Activated T-cell treated with anti-CD3 and anti-CD28 coated beads, Interleukin-2, amount 50 U/mL, for 1 hour (primary cell): ENCODE results near the gene STAT4.
A peak's percentile ranks its signal among the peaks of the same experiment; 100 is the strongest.

Experiments
- DNase-seq: peaks from one replicate; pipeline ENCODE4 v3.0.0-alpha.2; 2020

STAT4 gene

GRCh38 chr2:191038741-191039140 lies 112.1 kb downstream of the STAT4 start:
- no peak for DNase-seq

GRCh38 chr2:191038241-191038725 lies 112.5 kb downstream of the STAT4 start:
- no peak for DNase-seq

- DNase-seq, result no peak
These were observed 113.4 kb downstream of the STAT4 start for GRCh38 chr2:191037351-191037750.

- DNase-seq, result no peak
These were observed 114.4 kb downstream of the STAT4 start for GRCh38 chr2:191036363-191036762.

- DNase-seq, result no peak
These were observed 118.0 kb downstream of the STAT4 start for GRCh38 chr2:191032588-191033429.

GRCh38 chr2:191031256-191031655 lies 119.5 kb downstream of the STAT4 start:
- DNase-seq, result no peak

- DNase-seq, result no peak
These were observed 120.2 kb downstream of the STAT4 start for GRCh38 chr2:191030521-191031154.

- DNase-seq, result no peak
These were observed 121.4 kb downstream of the STAT4 start for GRCh38 chr2:191029280-191029950.

- DNase-seq, result peak; percentile 37
These were observed 124.4 kb downstream of the STAT4 start for GRCh38 chr2:191026377-191026776.

- no peak for DNase-seq
These were observed 125.7 kb downstream of the STAT4 start for GRCh38 chr2:191025135-191025534.

GRCh38 chr2:191023235-191023679 lies 127.5 kb downstream of the STAT4 start:
- DNase-seq, result no peak

GRCh38 chr2:191020742-191021381 lies 129.9 kb downstream of the STAT4 start:
- no peak for DNase-seq

GRCh38 chr2:191020221-191020741 lies 130.5 kb downstream of the STAT4 start:
- peak; percentile 92 for DNase-seq

GRCh38 chr2:191019376-191019775 lies 131.4 kb downstream of the STAT4 start:
- no peak for DNase-seq

GRCh38 chr2:191018643-191019119 lies 132.1 kb downstream of the STAT4 start:
- DNase-seq, result no peak

GRCh38 chr2:191018048-191018447 lies 132.7 kb downstream of the STAT4 start:
- no peak for DNase-seq

GRCh38 chr2:191015831-191016230 lies 135.0 kb downstream of the STAT4 start:
- no peak for DNase-seq

GRCh38 chr2:191015239-191015638 lies 135.6 kb downstream of the STAT4 start:
- DNase-seq, result no peak

GRCh38 chr2:191014653-191015020 lies 136.2 kb downstream of the STAT4 start:
- DNase-seq, result no peak

- peak; percentile 98 for DNase-seq
These were observed 136.7 kb downstream of the STAT4 start, which contains the start of gene STAT1 for GRCh38 chr2:191013932-191014652. STAT1 (minus strand) TSS chr2:191014171; CDS start chr2:191010003, 4,168 bp downstream.

GRCh38 chr2:191013682-191013931 lies 137.2 kb downstream of the STAT4 start:
- DNase-seq, result no peak
